RWPE2 (cell line): ENCODE results near the gene CNTNAP5.

Experiments used
- ATAC-seq: fragments of 200-7000 bp; cut with Tn5 transposase; 3 replicates; pipeline ENCODE4 v1.9.1; 2021; ENCODE audit warnings: low read depth
- DNase-seq: peaks from one replicate; pipeline ENCODE4 v3.0.0-alpha.2; 2020; ENCODE audit warnings: low spot score
- H3K27ac ChIP-seq: fragments of 450-650 bp; 2 replicates; pipeline ENCODE4 v1.5.1; 2017; ENCODE audit warnings: mild to moderate bottlenecking; ENCODE audit not compliant: poor library complexity, severe bottlenecking
- H3K27me3 ChIP-seq: fragments of 250-450 bp; sonication (Bioruptor Pico); 2 replicates; pipeline ENCODE4 v1.5.1; 2021; ENCODE audit warnings: mild to moderate bottlenecking, moderate library complexity; ENCODE audit not compliant: insufficient read depth, poor library complexity, severe bottlenecking
- H3K36me3 ChIP-seq: fragments of 250-450 bp; sonication (Bioruptor Pico); 2 replicates; pipeline ENCODE4 v1.5.1; 2020; ENCODE audit warnings: low read depth, mild to moderate bottlenecking, moderate library complexity
- H3K4me1 ChIP-seq: fragments of 250-450 bp; sonication (Bioruptor Pico); 2 replicates; pipeline ENCODE4 v1.5.1; 2021; ENCODE audit warnings: mild to moderate bottlenecking, moderate library complexity; ENCODE audit not compliant: insufficient read depth, poor library complexity, severe bottlenecking
- H3K4me3 ChIP-seq: fragments of 250-450 bp; sonication (Bioruptor Pico); 2 replicates; pipeline ENCODE4 v1.5.1; 2021; ENCODE audit warnings: mild to moderate bottlenecking, moderate library complexity; ENCODE audit not compliant: severe bottlenecking
- H3K9me3 ChIP-seq: fragments of 250-450 bp; sonication (Bioruptor Pico); 2 replicates; pipeline ENCODE4 v1.5.1; 2021; ENCODE audit warnings: mild to moderate bottlenecking, moderate library complexity; ENCODE audit not compliant: severe bottlenecking
- TF ChIP-seq, protein P1 (sequence below): fragments of 450-650 bp; IDR thresholded peaks from one replicate; pipeline ENCODE4 v1.5.1; 2017; ENCODE audit warnings: mild to moderate bottlenecking, moderate library complexity; ENCODE audit not compliant: poor library complexity, severe bottlenecking

CNTNAP5 gene

GRCh38 chr2:124664363-124664762 is 639.3 kb downstream of the CNTNAP5 start:
- H3K9me3 ChIP-seq: no peaks in the 10 kb centered on the region
- TF ChIP-seq, protein P1, sequence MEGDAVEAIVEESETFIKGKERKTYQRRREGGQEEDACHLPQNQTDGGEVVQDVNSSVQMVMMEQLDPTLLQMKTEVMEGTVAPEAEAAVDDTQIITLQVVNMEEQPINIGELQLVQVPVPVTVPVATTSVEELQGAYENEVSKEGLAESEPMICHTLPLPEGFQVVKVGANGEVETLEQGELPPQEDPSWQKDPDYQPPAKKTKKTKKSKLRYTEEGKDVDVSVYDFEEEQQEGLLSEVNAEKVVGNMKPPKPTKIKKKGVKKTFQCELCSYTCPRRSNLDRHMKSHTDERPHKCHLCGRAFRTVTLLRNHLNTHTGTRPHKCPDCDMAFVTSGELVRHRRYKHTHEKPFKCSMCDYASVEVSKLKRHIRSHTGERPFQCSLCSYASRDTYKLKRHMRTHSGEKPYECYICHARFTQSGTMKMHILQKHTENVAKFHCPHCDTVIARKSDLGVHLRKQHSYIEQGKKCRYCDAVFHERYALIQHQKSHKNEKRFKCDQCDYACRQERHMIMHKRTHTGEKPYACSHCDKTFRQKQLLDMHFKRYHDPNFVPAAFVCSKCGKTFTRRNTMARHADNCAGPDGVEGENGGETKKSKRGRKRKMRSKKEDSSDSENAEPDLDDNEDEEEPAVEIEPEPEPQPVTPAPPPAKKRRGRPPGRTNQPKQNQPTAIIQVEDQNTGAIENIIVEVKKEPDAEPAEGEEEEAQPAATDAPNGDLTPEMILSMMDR: no peak
- H3K36me3 ChIP-seq: no peaks in the 10 kb centered on the region
- no peak overlapping the region for H3K27ac ChIP-seq
- no peaks in the 10 kb centered on the region for H3K4me1 ChIP-seq
- H3K4me3 ChIP-seq: no peak overlapping the region
- DNase-seq (no peak), ATAC-seq (no peak)
- H3K27me3 ChIP-seq: no peaks in the 10 kb centered on the region

GRCh38 chr2:124666976-124667375 is 641.9 kb downstream of the CNTNAP5 start:
- no peak for ATAC-seq
- TF ChIP-seq, protein P1: no peak

GRCh38 chr2:124668161-124668560 is 643.1 kb downstream of the CNTNAP5 start:
- Histone ChIP-seq H3K27ac (no peak overlapping the region), H3K4me3 (no peak overlapping the region), H3K4me1 (no peaks in the 10 kb centered on the region), H3K9me3 (no peaks in the 10 kb centered on the region), H3K27me3 (no peaks in the 10 kb centered on the region), H3K36me3 (no peaks in the 10 kb centered on the region)
- no peak for DNase-seq
- no peak for ATAC-seq
- TF ChIP-seq, protein P1: no peak

More at GRCh38 chr2:124666976-124667375, 641.9 kb downstream of the CNTNAP5 start:
- DNase-seq: no peak
- Histone ChIP-seq H3K27me3 (no peaks in the 10 kb centered on the region), H3K4me1 (no peaks in the 10 kb centered on the region), H3K9me3 (no peaks in the 10 kb centered on the region), H3K27ac (no peak overlapping the region), H3K36me3 (no peaks in the 10 kb centered on the region), H3K4me3 (no peak overlapping the region)

GRCh38 chr2:124670187-124670586 is 645.1 kb downstream of the CNTNAP5 start:
- H3K4me1 ChIP-seq: no peaks in the 10 kb centered on the region
- no peaks in the 10 kb centered on the region for H3K9me3 ChIP-seq
- no peak for DNase-seq
- TF ChIP-seq, protein P1: no peak
- H3K36me3 ChIP-seq: no peaks in the 10 kb centered on the region
- no peaks in the 10 kb centered on the region for H3K27me3 ChIP-seq
- no peak overlapping the region for H3K27ac ChIP-seq
- no peak overlapping the region for H3K4me3 ChIP-seq
- ATAC-seq: no peak

- H3K9me3 ChIP-seq: no peaks in the 10 kb centered on the region
- ATAC-seq (no peak), DNase-seq (no peak)
- H3K27me3 ChIP-seq: no peaks in the 10 kb centered on the region
- TF ChIP-seq, protein P1: no peak
- H3K36me3 ChIP-seq: no peaks in the 10 kb centered on the region
- H3K27ac ChIP-seq: no peak overlapping the region
- H3K4me1 ChIP-seq: no peaks in the 10 kb centered on the region
- no peak overlapping the region for H3K4me3 ChIP-seq
Measured at GRCh38 chr2:124678043-124678442, 653.0 kb downstream of the CNTNAP5 start.
